ENCODE measurements around the gene MYL9.
A peak's percentile ranks its signal among the peaks of the same experiment; 100 is the strongest.

Gene MYL9

GRCh38 chr20:36541227-36541767, at the start of gene MYL9:
MYL9 (plus strand) TSS chr20:36541519; CDS start chr20:36544885, 3,366 bp downstream.
- peak; percentile 76 for DNase-seq (ENCODE audit: low spot score)
- no peak within 1 kb of the TSS for H3K27ac ChIP-seq
- TF ChIP-seq CTCF (conservative IDR thresholded peaks at IDR 0.05; ENCODE audit: low read depth), result no peak
- POLR2A ChIA-PET (ENCODE audit: low non-redundant PET), result interaction anchor here (0.7 kb wide), 1 partner anchor 554 kb away, joined by 4 read pairs; no protein-coding TSS in a partner anchor
- CTCF ChIA-PET, result interaction anchor here (0.6 to 1.4 kb wide), 4 partner anchors 10 to 102 kb away, joined by 3 to 5 read pairs (median 4); no protein-coding TSS in a partner anchor

GRCh38 chr20:36491901-36492617, 49.3 kb upstream of the MYL9 start:
- ChIA-PET POLR2A (ENCODE audit: low non-redundant PET) (interaction anchor here (0.6 to 0.9 kb wide), 2 partner anchors 28 to 451 kb away, joined by 3 to 9 read pairs; no protein-coding TSS in a partner anchor), CTCF (interaction anchor here (0.5 to 1.3 kb wide), 6 partner anchors 19 to 432 kb away, joined by 3 to 6 read pairs (median 4); no protein-coding TSS in a partner anchor)
- DNase-seq (ENCODE audit: low spot score), result peak; percentile 72
- no peak for TF ChIP-seq CTCF (conservative IDR thresholded peaks at IDR 0.05; ENCODE audit: low read depth)
- peak overlapping the region; percentile 90 for H3K27ac ChIP-seq

GRCh38 chr20:36493051-36493800, 48.1 kb upstream of the MYL9 start:
- CTCF ChIA-PET, result interaction anchor here (0.6 kb wide), 4 partner anchors 61 to 1003 kb away, joined by 3 to 7 read pairs (median 5); no protein-coding TSS in a partner anchor
- DNase-seq (ENCODE audit: low spot score), result no peak
- peak overlapping the region; percentile 90 for H3K27ac ChIP-seq
- TF ChIP-seq CTCF (conservative IDR thresholded peaks at IDR 0.05; ENCODE audit: low read depth), result no peak
- POLR2A ChIA-PET (ENCODE audit: low non-redundant PET), result no interaction called here

- H3K27ac ChIP-seq, result peak overlapping the region; percentile 90
- ChIA-PET POLR2A (ENCODE audit: low non-redundant PET) (no interaction called here), CTCF (interaction anchor here (0.6 kb wide), 1 partner anchor 574 kb away, joined by 3 read pairs; no protein-coding TSS in a partner anchor)
- no peak for TF ChIP-seq CTCF (conservative IDR thresholded peaks at IDR 0.05; ENCODE audit: low read depth)
- DNase-seq (ENCODE audit: low spot score), result no peak
These were observed 47.6 kb upstream of the MYL9 start for GRCh38 chr20:36493801-36494114.

GRCh38 chr20:36496707-36497669, 44.3 kb upstream of the MYL9 start:
- no peak for DNase-seq (ENCODE audit: low spot score)
- no peak for TF ChIP-seq CTCF (conservative IDR thresholded peaks at IDR 0.05; ENCODE audit: low read depth)
- POLR2A ChIA-PET (ENCODE audit: low non-redundant PET), result no interaction called here
- H3K27ac ChIP-seq, result peak overlapping the region; percentile 13; the same call in 1 of the 2 replicates
- CTCF ChIA-PET, result interaction anchor here (0.6 kb wide), 1 partner anchor 31 kb away, joined by 3 read pairs; no protein-coding TSS in a partner anchor
